ENCODE measurements around the gene TET2.

Gene TET2

DNA sequence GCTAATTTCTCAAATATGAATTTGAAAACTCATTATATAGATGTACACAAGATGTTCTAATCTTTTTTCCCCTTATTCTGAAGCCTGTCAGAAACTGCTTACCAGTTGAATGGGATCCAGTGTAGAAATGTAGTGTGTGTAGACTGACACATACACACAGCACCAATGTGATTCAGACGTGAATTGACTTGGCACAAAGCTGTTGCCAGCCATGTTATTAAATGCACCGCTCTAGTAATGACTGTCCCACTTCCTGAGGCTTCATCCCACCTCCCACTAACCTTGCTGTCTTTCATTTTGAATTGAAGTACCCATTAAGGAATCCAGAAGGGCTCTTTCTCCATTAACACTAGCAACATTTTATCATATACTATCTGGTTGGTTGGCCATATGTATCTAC lies 180.5 kb downstream of the TET2 start:
- Histone ChIP-seq H3K27me3 (no peaks in the 10 kb centered on the region), H3K9me3 (no peaks in the 10 kb centered on the region), H3K27ac (no peak overlapping the region), H3K36me3 (no peaks in the 10 kb centered on the region), H3K4me3 (ENCODE audit: low read depth in 1 of 2, low read length in 1 of 2) (no peak overlapping the region), H3K4me1 (ENCODE audit: control insufficient read depth in 1 of 2, insufficient read depth in 1 of 2, low read depth in 1 of 2, low read length in 1 of 2) (no peaks in the 10 kb centered on the region)
- TF ChIP-seq, protein P1, sequence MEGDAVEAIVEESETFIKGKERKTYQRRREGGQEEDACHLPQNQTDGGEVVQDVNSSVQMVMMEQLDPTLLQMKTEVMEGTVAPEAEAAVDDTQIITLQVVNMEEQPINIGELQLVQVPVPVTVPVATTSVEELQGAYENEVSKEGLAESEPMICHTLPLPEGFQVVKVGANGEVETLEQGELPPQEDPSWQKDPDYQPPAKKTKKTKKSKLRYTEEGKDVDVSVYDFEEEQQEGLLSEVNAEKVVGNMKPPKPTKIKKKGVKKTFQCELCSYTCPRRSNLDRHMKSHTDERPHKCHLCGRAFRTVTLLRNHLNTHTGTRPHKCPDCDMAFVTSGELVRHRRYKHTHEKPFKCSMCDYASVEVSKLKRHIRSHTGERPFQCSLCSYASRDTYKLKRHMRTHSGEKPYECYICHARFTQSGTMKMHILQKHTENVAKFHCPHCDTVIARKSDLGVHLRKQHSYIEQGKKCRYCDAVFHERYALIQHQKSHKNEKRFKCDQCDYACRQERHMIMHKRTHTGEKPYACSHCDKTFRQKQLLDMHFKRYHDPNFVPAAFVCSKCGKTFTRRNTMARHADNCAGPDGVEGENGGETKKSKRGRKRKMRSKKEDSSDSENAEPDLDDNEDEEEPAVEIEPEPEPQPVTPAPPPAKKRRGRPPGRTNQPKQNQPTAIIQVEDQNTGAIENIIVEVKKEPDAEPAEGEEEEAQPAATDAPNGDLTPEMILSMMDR (IDR thresholded peaks at IDR 0.05): no peak

DNA sequence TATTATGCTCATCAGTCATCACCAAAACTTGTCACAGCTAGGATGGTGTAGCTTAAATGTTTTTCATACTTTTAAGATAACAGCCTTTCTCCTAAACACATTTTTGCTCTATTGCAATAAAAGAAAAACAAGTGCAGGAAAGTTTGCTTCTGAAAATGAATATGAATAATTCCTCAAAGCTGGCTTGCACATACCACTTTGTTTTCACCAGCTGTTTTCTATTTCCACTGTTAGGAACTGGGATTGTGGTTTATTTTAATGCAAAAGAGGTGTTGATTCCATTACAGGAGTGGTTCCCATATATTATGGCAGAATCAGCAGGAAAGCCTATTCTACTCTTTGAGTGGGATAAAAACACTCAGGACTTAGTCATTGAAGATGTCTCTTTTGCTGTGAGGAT lies 181.3 kb downstream of the TET2 start:
- Histone ChIP-seq H3K27ac (no peak overlapping the region), H3K9me3 (no peaks in the 10 kb centered on the region), H3K4me1 (ENCODE audit: control insufficient read depth in 1 of 2, insufficient read depth in 1 of 2, low read depth in 1 of 2, low read length in 1 of 2) (no peaks in the 10 kb centered on the region), H3K27me3 (no peaks in the 10 kb centered on the region), H3K4me3 (ENCODE audit: low read depth in 1 of 2, low read length in 1 of 2) (no peak overlapping the region), H3K36me3 (no peaks in the 10 kb centered on the region)
- TF ChIP-seq, protein P1 (IDR thresholded peaks at IDR 0.05): no peak

DNA sequence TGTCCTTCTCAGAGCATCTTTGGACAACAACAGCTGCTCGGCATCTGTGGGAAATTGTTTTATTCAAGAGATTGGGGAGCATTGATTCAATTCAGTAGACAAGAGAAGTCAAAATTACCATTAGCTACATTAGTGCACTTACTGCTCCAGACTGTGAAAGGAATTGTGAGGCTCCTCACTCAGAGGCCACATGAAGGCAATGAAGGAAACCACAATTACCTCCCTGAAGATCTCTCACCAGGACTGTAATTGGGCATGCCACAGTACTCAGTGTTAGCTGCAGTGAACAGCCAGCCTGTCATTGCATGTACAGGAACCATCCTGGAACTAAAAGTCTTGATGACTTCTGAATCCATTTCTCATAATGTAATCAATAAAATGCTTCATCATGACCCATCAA lies 182.4 kb downstream of the TET2 start:
- TF ChIP-seq, protein P1 (IDR thresholded peaks at IDR 0.05): no peak
- H3K27ac ChIP-seq: no peak overlapping the region
- H3K36me3 ChIP-seq: no peaks in the 10 kb centered on the region
- H3K4me1 ChIP-seq (ENCODE audit: control insufficient read depth in 1 of 2, insufficient read depth in 1 of 2, low read depth in 1 of 2, low read length in 1 of 2): no peaks in the 10 kb centered on the region
- H3K4me3 ChIP-seq (ENCODE audit: low read depth in 1 of 2, low read length in 1 of 2): no peak overlapping the region
- H3K27me3 ChIP-seq: no peaks in the 10 kb centered on the region
- no peaks in the 10 kb centered on the region for H3K9me3 ChIP-seq

All from neutrophil (primary cell).